Measurements from ENCODE around the gene SMCHD1.
"Not testable (repeated sequence)": the region's sequence is repeated elsewhere in the genome, so short reads cannot be mapped to it uniquely, and the experiment has no call there.

The SMCHD1 gene

DNA sequence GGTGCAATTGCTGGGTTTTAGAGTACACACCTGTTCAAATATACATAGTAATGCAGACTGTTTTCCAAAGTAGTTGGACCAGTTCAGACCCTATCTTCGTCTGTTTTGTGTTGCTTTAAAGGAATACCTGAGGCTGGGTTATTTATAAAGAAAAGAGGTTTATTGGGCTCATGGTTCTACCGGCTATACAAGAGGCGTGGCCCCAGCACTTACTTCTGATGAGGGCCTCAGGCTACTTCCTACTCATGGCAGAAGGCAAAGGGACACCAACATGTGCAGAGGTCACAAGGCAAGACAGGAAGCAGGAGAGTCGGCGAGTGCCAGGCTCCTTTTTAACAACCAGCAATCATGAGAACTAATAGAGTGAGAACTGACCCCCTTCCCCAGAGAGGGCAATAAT is 169.3 kb downstream of the SMCHD1 start:
- H3K4me3 ChIP-seq (ENCODE audit: low read depth, low read length) = no peak overlapping the region
- no peak for DNase-seq (ENCODE audit: low read depth)
- TF ChIP-seq, protein P1, sequence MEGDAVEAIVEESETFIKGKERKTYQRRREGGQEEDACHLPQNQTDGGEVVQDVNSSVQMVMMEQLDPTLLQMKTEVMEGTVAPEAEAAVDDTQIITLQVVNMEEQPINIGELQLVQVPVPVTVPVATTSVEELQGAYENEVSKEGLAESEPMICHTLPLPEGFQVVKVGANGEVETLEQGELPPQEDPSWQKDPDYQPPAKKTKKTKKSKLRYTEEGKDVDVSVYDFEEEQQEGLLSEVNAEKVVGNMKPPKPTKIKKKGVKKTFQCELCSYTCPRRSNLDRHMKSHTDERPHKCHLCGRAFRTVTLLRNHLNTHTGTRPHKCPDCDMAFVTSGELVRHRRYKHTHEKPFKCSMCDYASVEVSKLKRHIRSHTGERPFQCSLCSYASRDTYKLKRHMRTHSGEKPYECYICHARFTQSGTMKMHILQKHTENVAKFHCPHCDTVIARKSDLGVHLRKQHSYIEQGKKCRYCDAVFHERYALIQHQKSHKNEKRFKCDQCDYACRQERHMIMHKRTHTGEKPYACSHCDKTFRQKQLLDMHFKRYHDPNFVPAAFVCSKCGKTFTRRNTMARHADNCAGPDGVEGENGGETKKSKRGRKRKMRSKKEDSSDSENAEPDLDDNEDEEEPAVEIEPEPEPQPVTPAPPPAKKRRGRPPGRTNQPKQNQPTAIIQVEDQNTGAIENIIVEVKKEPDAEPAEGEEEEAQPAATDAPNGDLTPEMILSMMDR (IDR thresholded peaks at IDR 0.05; ENCODE audit: insufficient read depth, low read depth, low read length, missing control alignments) = no peak

DNA sequence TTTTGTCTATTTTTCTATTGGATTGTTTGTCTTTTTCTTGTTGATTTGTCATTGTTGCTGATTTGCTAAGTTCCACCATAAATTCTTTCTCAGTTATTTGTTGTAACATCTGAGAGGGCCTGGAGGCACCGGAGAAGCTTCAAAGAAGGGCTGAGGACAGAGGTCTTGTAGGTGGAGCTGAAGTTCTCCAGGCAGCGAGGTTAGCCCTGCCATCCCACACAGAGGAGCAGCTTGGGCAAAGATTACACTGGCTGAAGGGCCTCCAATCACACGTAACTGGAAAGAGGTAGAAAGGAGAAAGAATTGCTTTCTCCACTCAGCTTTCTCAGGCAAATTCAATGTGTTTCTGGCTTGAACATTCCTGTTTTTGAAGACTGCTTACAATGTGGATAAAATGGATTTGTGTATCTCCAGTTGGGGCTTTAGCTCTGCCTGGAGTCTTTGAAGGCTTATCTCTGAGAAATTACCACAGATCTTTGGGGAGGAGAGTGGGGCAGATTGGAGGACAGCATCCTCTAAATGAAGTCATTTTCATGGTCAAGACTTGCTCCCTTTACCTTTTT is 170.2 kb downstream of the SMCHD1 start:
- no peak for DNase-seq (ENCODE audit: low read depth)
- no peak overlapping the region for H3K4me3 ChIP-seq (ENCODE audit: low read depth, low read length)
- TF ChIP-seq, protein P1 (IDR thresholded peaks at IDR 0.05; ENCODE audit: insufficient read depth, low read depth, low read length, missing control alignments) = no peak

DNA sequence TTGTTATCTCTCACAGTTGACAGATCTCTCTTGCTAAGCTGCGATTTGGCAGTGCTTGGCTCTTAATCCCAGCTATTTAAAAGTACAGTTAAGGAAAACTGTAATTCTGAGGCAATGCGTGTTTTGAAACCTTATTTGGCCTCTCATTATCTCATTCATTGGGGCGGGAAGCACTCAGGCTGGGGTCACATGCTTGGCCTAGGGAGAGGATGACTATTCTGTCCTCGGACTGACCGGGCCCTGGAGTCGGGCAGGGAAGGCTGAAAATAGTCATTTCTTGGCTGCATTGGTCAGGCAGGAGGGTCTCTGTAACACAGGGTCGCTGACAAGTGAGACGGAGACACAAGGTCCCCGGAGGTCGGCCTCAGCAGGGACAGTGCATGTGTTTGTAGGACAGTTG is 171.1 kb downstream of the SMCHD1 start:
- H3K4me3 ChIP-seq (ENCODE audit: low read depth, low read length) = no peak overlapping the region
- TF ChIP-seq, protein P1 (IDR thresholded peaks at IDR 0.05; ENCODE audit: insufficient read depth, low read depth, low read length, missing control alignments) = no peak
- DNase-seq (ENCODE audit: low read depth) = no peak

DNA sequence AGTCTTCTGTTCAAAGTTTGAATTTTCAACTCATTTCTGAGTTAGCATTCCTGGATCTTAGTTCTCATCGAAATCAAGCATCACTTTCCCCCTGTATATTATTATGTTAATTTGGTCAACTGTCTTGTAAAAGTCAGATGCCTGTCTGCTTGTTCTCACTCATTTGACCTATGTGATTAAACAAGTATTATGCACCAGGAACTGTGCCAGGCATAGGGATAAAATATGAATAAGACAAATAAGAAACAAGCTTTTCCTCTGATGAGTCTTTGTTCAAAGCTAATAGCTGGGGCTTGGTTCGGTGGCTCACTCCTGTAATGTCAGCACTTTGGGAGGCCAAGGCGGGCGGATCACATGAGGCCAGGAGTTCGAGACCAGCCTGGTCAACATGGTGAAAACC is 171.5 kb downstream of the SMCHD1 start:
- no peak overlapping the region for H3K4me3 ChIP-seq (ENCODE audit: low read depth, low read length)
- TF ChIP-seq, protein P1 (IDR thresholded peaks at IDR 0.05; ENCODE audit: insufficient read depth, low read depth, low read length, missing control alignments) = no peak
- no peak for DNase-seq (ENCODE audit: low read depth)

DNA sequence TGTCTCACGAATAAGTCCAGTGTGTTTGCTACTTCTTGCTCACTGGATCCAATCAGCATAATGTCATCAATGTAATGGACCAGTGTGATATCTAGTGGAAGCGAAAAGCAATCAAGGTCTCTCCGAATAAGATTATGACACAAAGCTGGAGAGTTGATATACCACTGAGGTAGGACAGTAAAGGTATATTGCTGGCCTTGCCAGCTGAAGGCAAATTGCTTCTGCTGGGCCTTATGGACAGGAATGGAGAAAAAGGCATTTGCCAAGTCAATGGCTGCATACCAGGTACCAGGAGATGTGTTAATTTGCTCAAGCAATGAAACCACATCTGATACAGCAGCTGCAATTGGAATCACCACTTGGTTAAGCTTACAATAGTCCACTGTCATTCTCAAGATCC is 180.6 kb downstream of the SMCHD1 start:
- H3K4me3 ChIP-seq (ENCODE audit: low read depth, low read length); DNase-seq (ENCODE audit: low read depth): not testable (repeated sequence)

DNA sequence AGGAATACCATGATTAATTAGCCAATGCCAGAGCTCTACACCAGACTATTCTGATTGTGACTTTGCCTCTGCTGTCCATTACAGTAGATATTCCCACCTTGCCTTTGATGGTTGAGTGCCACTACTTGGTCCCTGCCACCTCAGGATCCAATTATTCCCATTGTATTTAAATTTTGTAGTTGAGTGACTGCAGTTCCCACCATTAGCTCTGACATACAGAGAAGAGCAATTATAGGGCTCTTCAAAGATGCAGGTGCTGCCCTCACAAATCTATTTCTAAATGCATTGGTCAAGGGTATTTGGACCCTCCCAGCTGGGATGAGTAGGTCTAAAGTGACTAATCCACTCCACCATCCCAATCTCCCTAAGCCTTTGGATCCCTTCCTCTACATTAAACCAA is 181.8 kb downstream of the SMCHD1 start:
- H3K4me3 ChIP-seq (ENCODE audit: low read depth, low read length); DNase-seq (ENCODE audit: low read depth): not testable (repeated sequence)

DNA sequence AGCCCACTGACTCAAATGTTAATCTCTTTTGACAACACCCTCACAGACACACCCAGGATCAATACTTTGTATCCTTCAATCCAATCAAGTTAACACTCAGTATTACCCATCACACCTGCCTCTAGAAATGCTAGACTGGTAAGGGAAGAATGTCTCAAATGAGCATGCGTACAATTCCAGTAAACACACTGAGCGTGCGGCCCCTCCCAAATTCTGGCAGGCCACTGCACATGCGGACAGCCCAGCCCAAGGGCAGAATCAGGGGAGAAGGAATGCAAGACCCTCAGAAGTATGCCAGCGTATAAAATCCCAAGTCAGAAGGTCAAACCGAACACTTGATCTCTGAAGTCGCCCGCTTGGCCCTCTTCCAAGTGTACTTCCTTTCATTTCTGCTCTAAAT is 183.7 kb downstream of the SMCHD1 start:
- H3K4me3 ChIP-seq (ENCODE audit: low read depth, low read length) = no peak overlapping the region
- TF ChIP-seq, protein P1 (IDR thresholded peaks at IDR 0.05; ENCODE audit: insufficient read depth, low read depth, low read length, missing control alignments) = no peak
- DNase-seq (ENCODE audit: low read depth) = no peak

DNA sequence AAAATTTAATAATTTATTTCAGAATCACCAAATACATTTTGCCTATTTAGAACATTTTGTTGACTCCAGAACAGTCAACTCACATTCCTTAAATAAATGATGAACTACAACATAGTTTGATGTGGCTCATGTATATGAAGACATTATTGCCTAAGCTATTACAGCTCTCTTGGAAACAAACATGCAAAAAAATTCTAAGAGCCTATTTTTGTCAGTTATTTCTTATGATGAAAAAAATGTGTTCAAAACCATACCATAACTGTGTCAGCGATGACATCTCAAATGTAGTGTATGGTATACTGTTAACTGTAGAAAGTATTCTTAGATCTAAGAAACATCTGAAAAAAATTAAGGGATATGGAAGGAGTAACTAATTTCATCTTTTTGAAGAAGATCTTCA is 185.0 kb downstream of the SMCHD1 start:
- TF ChIP-seq, protein P1 (IDR thresholded peaks at IDR 0.05; ENCODE audit: insufficient read depth, low read depth, low read length, missing control alignments) = no peak
- DNase-seq (ENCODE audit: low read depth) = no peak
- H3K4me3 ChIP-seq (ENCODE audit: low read depth, low read length) = no peak overlapping the region

Measured in GM12865 (cell line).